HG03108 (cell line): Measurements from ENCODE around the gene OR56A5.

ENCODE experiments used
- ATAC-seq: cut with Tn5 transposase; IDR thresholded peaks from one replicate; pipeline ENCODE4 v1.9.1; 2021; ENCODE audit warnings: moderate library complexity; ENCODE audit not compliant: unreplicated experiment

OR56A5 gene

DNA sequence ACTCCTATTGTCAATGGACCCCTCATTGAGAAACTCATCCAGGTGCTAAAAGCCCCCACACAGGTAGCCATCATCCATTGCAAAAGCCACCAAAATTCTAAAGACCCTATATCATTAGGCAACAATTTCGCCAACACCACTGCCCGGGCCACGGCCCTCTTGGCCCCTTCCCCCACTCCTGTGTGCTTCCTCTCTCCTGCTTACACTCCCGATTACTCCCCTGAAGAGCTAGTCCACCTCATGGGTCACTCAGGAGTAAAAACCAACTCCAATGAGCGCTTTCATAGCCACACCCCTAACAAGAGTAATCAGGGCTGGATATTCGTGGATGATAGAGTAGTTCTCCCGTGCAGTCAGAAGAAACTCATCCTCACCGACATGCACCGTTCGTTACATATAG lies 35.2 kb downstream of the OR56A5 start:
- no peak for ATAC-seq

DNA sequence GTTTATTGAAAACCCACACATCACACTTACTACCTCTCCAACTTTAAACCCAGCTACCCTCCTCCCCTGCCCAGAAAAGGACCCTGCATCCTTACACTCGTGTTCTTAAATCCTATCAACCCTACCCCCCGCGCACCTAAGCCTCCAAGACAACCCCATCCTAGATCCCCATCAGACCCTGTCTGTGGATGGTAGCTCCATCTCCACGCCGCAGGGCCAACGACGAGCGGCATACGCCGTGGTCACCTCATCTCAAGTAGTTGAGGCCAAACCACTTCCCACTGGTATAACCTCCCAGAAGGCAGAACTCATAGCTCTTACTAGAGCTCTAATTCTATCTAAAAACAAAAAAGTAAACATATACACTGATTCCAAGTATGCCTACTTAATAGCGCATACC lies 35.6 kb downstream of the OR56A5 start:
- no peak for ATAC-seq

DNA sequence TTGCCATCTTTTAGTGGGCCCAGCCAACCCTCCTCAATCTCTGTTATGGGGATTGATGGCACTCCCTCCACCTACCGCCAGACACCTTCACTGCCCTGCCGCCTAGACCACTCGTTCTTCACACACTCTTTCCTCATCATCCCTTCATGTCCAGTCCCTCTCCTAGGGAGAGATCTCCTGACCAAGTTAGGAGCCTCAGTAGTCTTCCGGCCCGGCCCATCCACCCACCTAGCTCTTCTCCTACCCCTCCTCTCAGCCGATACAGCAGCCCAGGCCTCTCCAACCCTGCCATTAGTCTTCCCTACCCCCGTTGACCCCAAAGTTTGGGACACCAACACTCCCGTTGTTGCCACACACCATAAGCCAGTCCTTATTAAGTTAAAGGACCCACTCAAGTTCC lies 37.2 kb downstream of the OR56A5 start:
- no peak for ATAC-seq

DNA sequence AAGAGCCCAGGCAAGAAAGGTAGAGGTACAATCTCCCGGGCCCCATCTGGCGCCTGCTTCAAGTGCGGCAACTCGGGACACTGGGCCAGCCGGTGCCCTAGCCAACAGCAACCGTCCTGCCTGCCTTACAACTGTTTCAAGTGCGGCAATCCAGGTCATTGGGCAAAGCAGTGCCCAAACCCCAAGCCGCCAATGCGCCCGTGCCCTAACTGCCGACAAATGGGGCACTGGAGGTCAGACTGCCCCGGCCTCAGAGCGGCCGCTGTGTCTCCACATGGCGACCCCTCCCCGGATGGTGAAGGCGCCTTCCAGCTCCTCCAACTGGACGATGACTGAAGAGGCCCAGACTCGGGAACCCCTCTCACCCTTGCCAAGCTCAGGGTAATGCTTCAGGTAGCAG lies 37.7 kb downstream of the OR56A5 start:
- no peak for ATAC-seq

DNA sequence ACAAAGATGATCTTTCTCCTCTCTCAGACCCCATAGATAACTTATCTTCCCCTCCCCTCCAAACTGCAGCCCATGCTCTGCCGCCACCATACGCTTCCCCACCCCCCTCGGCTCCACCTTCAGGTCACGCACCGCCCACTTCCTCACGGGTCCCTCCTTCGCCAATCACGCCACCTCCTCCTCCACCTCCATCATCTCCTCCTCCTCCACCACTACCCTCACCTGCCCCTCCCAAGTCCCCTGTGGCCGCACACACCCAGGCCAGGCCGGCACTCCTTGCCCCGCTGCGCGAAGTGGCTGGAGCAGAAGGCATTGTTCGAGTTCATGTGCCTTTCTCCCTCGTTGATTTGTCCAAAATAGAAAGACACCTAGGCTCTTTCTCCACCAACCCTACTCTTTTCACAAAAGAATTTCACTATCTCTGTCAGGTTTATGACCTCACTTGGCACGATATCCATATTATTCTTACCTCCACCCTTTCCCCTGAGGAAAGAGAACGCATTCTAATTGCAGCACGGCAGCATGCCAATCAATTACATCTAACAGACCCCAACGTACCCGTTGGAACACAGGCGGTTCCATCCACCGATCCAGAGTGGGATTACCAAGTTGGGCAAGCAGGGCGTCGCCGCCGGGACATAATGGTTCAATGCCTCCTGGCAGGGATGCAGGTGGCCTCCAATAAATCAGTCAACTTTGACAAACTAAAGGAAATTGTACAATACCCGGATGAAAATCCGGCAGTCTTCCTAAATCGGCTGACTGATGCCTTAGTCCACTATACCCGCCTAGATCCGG lies 38.5 kb downstream of the OR56A5 start:
- no peak for ATAC-seq

DNA sequence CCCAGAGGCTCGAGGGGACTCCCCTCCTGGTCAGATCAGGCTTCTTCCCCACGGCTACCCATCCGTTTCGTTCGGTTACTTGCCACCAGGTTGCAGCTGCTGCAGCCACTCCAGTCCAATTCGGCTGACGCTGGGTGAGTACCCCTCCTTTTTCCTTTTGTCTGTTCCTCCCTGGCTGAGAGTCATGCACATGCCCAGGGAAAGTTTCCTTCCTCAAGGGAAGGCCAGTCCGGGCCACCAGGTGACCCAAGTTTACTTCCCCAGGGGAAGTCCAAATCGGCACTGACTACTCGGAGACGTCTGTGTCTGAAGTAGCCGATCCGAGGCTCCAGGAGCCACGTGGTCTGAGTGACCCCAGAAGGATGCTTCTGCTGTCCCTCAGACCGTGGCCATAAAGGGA lies 39.5 kb downstream of the OR56A5 start:
- ATAC-seq = no peak

DNA sequence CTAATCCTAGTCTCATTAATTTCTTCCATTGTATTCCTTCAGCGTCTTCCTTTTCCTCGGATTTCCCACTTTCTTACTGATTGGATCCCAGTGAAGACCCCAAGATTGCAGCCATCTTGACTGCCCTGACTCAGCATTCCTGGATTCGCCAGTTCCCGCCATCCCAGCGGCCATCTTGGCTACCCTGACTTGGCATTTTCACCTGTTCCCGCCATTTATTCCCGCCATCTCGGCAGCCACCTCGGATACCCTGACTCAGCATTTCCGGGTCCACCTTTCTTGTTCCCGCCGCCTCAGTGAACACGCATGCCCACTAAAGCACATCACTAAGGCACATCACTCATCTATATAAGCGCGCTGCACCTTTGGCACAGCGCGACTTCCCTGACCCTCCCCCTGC lies 40.0 kb downstream of the OR56A5 start:
- no peak for ATAC-seq

DNA sequence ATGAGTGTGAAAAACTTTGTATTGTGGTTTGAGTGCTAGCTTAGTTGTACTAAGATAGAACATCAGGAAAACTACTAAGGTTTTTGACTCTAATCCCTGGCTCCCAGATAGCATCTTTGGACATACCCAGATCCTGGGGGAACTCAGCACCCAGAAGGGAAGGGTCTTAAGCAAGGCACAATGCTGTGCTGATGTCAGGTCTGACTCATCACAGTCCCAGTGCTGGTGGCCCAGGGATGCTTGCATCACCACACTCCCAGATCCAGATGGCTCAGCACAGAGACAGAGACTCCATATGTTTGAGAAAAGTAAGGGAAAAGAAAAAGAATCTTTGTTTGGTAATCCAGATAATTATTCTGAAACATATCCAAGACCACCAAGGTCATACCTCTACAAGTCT lies 44.5 kb downstream of the OR56A5 start:
- ATAC-seq = no peak

DNA sequence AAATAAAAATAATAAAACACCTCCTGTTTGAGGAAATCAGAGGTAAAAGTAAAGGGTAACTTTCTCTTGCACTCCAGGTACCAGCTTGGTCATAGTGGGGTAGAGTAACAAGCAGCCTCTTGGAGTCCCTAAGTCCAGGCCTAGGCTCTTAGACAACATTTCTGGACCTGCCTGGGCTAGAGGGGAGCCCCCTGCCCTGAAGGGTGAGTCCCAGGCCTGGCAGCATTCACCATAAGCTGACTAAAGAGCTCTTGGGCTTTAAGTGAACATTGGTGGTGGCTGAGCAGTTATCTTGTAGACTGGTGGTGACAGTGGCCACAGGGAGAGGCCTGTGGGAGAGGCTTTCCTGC lies 44.9 kb downstream of the OR56A5 start:
- no peak for ATAC-seq

DNA sequence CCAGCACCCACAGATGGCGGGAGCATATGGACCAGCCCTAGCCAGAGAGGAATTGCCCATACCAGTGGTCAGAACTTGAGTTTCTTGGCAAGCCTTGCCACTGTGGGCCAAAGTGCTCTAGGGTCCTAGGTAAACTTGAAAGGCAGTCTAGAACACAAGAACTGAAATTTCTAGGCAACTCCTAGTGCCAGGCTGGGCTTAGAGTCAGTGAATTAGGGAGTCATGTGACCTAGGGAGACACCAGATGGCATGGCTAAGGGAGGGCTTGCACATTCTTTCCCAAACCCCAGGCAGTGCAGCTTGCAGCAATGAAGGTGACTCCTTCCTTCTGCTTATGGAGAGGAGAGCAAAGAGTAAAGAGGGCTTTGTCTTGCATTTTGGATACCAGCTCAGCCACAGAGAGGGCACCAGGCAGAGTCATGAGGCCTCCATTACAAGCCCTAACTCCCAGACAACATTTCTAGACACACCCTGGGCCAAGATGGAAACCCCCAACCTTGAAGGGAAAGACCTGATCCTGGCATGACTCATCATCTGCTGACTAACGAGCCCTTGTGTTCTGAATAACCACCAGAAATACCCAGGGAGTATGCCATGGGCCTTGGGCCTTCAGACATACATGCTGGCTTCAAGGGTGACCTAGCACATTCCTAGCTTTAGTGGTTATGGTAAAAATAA lies 45.4 kb downstream of the OR56A5 start:
- no peak for ATAC-seq
